CD4-positive, CD25-positive, alpha-beta regulatory T cell (primary cell): ENCODE measurements around the gene RBM33. TPM values are rescaled to one million over a fixed set of nuclear protein-coding genes. Genes with fewer than 3 reads are reported as not detected.

ENCODE experiments used
- ATAC-seq, 2 donors: fragments of 150-1000 bp; cut with Tn5 transposase; one replicate each; pipeline ENCODE4 v1.10.0; 2021; ENCODE audit warnings: low read depth in 2 of 2, moderate number of reproducible peaks in 2 of 2, moderate library complexity in 1 of 2
- DNase-seq, 3 donors: peaks; one replicate each; pipeline versions ENCODE4 v3.0.0 to v3.0.0-alpha.2; 2012 to 2022; ENCODE audit warnings: mixed read lengths in 1 of 3
- H3K27ac ChIP-seq: one replicate; pipeline ENCODE4 v1.7.0; 2013; ENCODE audit warnings: mild to moderate bottlenecking, low read length; ENCODE audit not compliant: insufficient read depth, poor library complexity, severe bottlenecking
- H3K27me3 ChIP-seq: one replicate; pipeline ENCODE4 v1.7.0; 2013; ENCODE audit warnings: low read length; ENCODE audit not compliant: control insufficient read depth, insufficient read depth
- H3K36me3 ChIP-seq: one replicate; pipeline ENCODE4 v1.7.0; 2013; ENCODE audit warnings: mild to moderate bottlenecking, low read length, moderate library complexity; ENCODE audit not compliant: control insufficient read depth, insufficient read depth
- H3K4me1 ChIP-seq: 2 replicates; pipeline ENCODE4 v1.7.0; 2013; ENCODE audit warnings: mild to moderate bottlenecking, low read length; ENCODE audit not compliant: insufficient read depth, control insufficient read depth, poor library complexity, severe bottlenecking
- H3K4me3 ChIP-seq: one replicate; pipeline ENCODE4 v1.7.0; 2013; ENCODE audit warnings: low read depth, mild to moderate bottlenecking, low read length, moderate library complexity
- H3K9me3 ChIP-seq, 2 experiments: 1 replicate in 1 of 2; 2 replicates in 1 of 2; pipeline ENCODE4 v1.7.0; 2013; ENCODE audit warnings: low read length in 2 of 2, mild to moderate bottlenecking in 1 of 2, moderate library complexity in 1 of 2; ENCODE audit not compliant: control insufficient read depth in 2 of 2
- H3K27ac Mint-ChIP-seq, 3 donors: one replicate each; pipeline ENCODE4 v1.8.0; 2020 to 2022; ENCODE audit warnings: mild to moderate bottlenecking in 3 of 3, mixed read lengths in 3 of 3, moderate library complexity in 2 of 3
- H3K27me3 Mint-ChIP-seq: one replicate; pipeline ENCODE4 v1.8.0; 2022; ENCODE audit warnings: mild to moderate bottlenecking, mixed read lengths
- H3K36me3 Mint-ChIP-seq: one replicate; pipeline ENCODE4 v1.8.0; 2020; ENCODE audit warnings: mixed read lengths
- H3K4me1 Mint-ChIP-seq, 4 donors: one replicate each; pipeline ENCODE4 v1.8.0; 2020 to 2022; ENCODE audit warnings: mixed read lengths in 4 of 4, mild to moderate bottlenecking in 1 of 4
- H3K4me3 Mint-ChIP-seq, 4 donors: one replicate each; pipeline ENCODE4 v1.8.0; 2020 to 2022; ENCODE audit warnings: mild to moderate bottlenecking in 4 of 4, mixed read lengths in 4 of 4, moderate library complexity in 3 of 4
- H3K9me3 Mint-ChIP-seq, 7 donors: one replicate each; pipeline ENCODE4 v1.8.0; 2020 to 2022; ENCODE audit warnings: mixed read lengths in 7 of 7, mild to moderate bottlenecking in 3 of 7, moderate library complexity in 2 of 7
- polyA plus RNA-seq, 4 donors: library from polyadenylated mRNA; unstranded; fragments of 300-500 nt; fragmentation: Illumina TruSeq; gene quantifications; one replicate each; pipeline ENCODE4 v1.2.3, GENCODE V29; 2021
- total RNA-seq: library from RNA; stranded (reverse); gene quantifications from one replicate; pipeline ENCODE4 v1.2.3, GENCODE V29; 2022

The RBM33 gene
- total and polyA plus RNA-seq, 5 donors from 2014 or later: 33.5 to 196 (median 36.8) TPM

DNA sequence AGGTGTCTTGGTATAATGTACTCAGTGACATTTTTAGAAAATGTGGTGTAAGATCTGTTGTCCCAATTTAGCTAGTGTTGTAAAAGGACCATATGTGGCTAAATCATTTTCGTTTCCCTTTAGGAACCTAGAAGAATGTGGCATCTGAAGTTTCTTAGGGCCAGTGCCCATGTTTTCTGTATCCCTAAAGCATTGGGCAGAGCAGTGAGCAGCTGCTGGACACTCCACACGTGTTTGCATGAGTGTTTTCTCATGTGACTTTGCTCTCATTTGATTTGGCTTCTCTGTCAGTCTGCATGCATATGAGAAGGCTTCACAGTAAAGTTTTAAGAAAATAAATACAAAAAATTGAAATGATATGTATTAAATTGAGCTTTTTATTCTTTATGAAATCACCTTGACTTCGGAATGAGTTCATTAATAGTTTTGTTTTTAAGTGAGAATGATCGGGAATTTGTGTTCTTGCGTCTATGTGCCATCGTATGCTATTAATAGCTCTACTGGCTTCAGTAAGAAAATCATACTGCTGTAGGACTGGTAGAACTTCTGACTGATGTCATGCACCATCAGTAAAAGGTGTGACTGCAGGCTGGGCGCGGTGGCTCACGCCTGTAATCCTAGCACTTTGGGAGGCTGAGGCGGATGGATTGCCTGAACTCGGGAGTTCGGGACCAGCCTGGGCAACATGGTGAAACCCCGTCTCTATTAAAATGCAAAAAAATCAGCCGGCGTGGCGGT, 61.3 kb downstream of the RBM33 start:
- Histone ChIP-seq H3K27me3 (no peaks in the 10 kb centered on the region), H3K36me3 (peaks cover 88% of the 10 kb centered on the region), H3K27ac (no peak overlapping the region), H3K4me3 (no peak overlapping the region), H3K4me1 (no peaks in the 10 kb centered on the region), H3K9me3 (no peaks in the 10 kb centered on the region)
- no peak for DNase-seq
- ATAC-seq: no peak
- Mint-ChIP-seq H3K27ac (peak overlapping the region in 1 of 3 donors; percentile 8), H3K27me3 (no peaks in the 10 kb centered on the region), H3K36me3 (peaks cover 36% of the 10 kb centered on the region), H3K4me3 (no peak overlapping the region), H3K9me3 (no peaks in the 10 kb centered on the region), H3K4me1 (peaks cover 8 to 22% (median 16%) of the 10 kb centered on the region in 4 donors)

DNA sequence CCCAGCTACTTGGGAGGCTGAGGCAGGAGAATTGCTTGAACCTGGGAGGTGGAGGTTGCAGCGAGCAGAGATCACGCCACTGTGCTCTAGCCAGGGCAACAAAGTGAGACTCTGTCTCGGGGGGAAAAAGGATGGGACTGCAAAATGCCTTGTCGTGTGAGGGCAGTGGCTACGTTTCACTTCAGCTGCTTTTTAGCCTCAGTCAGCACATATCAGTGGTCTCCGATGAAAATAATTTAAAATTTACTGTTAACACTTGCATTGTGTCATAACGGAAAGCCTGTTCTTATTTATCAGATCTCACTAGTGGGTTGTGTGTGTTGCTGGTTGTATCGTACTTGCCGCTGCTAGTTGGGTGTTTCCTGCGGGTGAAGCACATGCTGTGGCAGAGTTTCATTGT, 61.9 kb downstream of the RBM33 start:
- DNase-seq (no peak), ATAC-seq (no peak)
- Mint-ChIP-seq H3K9me3 (no peaks in the 10 kb centered on the region), H3K36me3 (peaks cover 41% of the 10 kb centered on the region), H3K27ac (peak overlapping the region in 1 of 3 donors; percentile 26), H3K4me1 (peaks cover 8 to 22% (median 17%) of the 10 kb centered on the region in 4 donors), H3K4me3 (no peak overlapping the region), H3K27me3 (no peaks in the 10 kb centered on the region)
- Histone ChIP-seq H3K27me3 (no peaks in the 10 kb centered on the region), H3K4me3 (no peak overlapping the region), H3K27ac (no peak overlapping the region), H3K9me3 (no peaks in the 10 kb centered on the region), H3K36me3 (peaks cover 88% of the 10 kb centered on the region), H3K4me1 (no peaks in the 10 kb centered on the region)

DNA sequence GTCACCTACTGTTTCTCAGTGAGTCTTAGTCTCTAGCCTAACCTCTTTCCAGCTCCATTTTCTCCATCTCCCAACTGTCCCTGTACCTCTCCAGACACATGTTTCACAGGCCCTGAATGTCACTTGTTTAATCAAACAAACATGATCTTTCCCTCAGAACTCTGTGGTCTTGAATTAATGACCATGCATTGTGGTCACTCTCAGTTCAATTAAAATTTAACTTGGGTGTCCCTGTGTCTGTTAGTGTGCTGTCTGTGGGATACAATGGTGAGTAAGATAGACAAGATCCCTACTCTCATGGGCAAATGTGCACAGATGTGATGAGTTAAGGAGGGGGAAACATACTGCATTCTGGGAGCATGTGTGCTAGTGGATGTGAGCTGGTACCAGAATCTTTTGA, 65.0 kb downstream of the RBM33 start:
- H3K4me3 Mint-ChIP-seq: no peak overlapping the region
- H3K36me3 Mint-ChIP-seq: peaks cover 43% of the 10 kb centered on the region
- no peak overlapping the region for H3K27ac Mint-ChIP-seq
- H3K27me3 ChIP-seq: no peaks in the 10 kb centered on the region
- H3K4me1 ChIP-seq: no peaks in the 10 kb centered on the region
- H3K27ac ChIP-seq: no peak overlapping the region
- H3K4me3 ChIP-seq: no peak overlapping the region
- H3K27me3 Mint-ChIP-seq: no peaks in the 10 kb centered on the region
- H3K36me3 ChIP-seq: peaks cover 87% of the 10 kb centered on the region
- H3K9me3 Mint-ChIP-seq: peaks cover 0 to 1% (median 0%) of the 10 kb centered on the region in 7 donors
- H3K9me3 ChIP-seq: no peaks in the 10 kb centered on the region
- H3K4me1 Mint-ChIP-seq: peaks cover 4 to 31% (median 12%) of the 10 kb centered on the region in 4 donors
- DNase-seq (no peak), ATAC-seq (no peak)

GRCh38 chr7:155710031-155710430, 65.6 kb downstream of the RBM33 start:
- Mint-ChIP-seq H3K27ac (no peak overlapping the region), H3K4me1 (peaks cover 4 to 36% (median 12%) of the 10 kb centered on the region in 4 donors), H3K27me3 (no peaks in the 10 kb centered on the region), H3K9me3 (peaks cover 0 to 1% (median 0%) of the 10 kb centered on the region in 7 donors), H3K4me3 (no peak overlapping the region), H3K36me3 (peaks cover 49% of the 10 kb centered on the region)
- Histone ChIP-seq H3K4me3 (no peak overlapping the region), H3K27ac (no peak overlapping the region), H3K27me3 (no peaks in the 10 kb centered on the region), H3K4me1 (no peaks in the 10 kb centered on the region), H3K36me3 (peaks cover 90% of the 10 kb centered on the region), H3K9me3 (no peaks in the 10 kb centered on the region)
- DNase-seq (no peak), ATAC-seq (no peak)

DNA sequence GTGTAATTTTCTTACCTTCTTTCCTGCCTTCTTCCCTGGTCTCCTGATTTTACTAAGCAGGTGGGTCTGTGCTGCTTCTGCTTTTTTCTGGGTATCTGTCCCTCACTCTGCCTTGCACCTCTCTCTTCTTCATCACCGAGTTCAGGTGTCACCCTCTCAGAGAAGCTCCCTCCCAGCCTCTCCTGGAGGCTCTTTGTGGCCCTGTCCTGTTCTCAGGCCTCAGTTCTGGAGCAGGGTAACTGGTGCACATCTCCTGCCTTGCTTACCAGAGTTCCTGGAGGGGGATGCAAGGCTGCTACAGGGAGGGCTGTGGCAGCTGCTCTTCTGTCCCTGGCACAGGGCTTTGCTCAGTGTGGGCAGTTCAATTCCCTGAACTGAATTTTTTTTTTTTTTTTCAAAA, 66.1 kb downstream of the RBM33 start:
- no peak overlapping the region for H3K27ac ChIP-seq
- peaks cover 4 to 40% (median 10%) of the 10 kb centered on the region in 4 donors for H3K4me1 Mint-ChIP-seq
- peaks cover 0 to 1% (median 0%) of the 10 kb centered on the region in 7 donors for H3K9me3 Mint-ChIP-seq

DNA sequence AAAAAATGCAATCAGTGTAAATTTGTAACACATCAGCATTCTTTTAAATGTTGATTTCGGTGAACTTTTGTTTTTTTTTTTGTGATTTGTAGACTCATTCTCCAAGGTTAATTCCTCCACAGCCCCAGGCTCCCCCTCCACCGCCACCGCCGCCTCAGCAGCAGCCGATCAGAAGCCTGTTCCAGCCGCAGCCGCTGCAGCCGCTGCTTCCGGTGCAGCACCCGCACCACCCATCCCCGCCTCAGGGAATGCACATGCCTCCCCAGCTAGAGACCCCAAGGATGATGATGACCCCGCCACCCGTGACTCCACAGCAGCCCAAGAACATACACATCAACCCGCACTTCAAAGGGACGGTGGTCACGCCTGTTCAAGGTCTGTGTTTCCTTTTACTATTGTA, 66.6 kb downstream of the RBM33 start:
- H3K9me3 ChIP-seq: no peaks in the 10 kb centered on the region
- Mint-ChIP-seq H3K27ac (no peak overlapping the region), H3K27me3 (no peaks in the 10 kb centered on the region), H3K4me1 (peaks cover 4 to 40% (median 10%) of the 10 kb centered on the region in 4 donors), H3K9me3 (peaks cover 0 to 1% (median 0%) of the 10 kb centered on the region in 7 donors), H3K36me3 (peaks cover 46% of the 10 kb centered on the region), H3K4me3 (no peak overlapping the region)
- no peak for DNase-seq
- no peak overlapping the region for H3K4me3 ChIP-seq
- H3K27me3 ChIP-seq: no peaks in the 10 kb centered on the region
- peaks cover 92% of the 10 kb centered on the region for H3K36me3 ChIP-seq
- ATAC-seq: no peak
- H3K4me1 ChIP-seq: no peaks in the 10 kb centered on the region
- H3K27ac ChIP-seq: no peak overlapping the region

More for the DNA sequence above, 66.1 kb downstream of the RBM33 start:
- Mint-ChIP-seq H3K4me3 (no peak overlapping the region), H3K36me3 (peaks cover 47% of the 10 kb centered on the region), H3K27ac (no peak overlapping the region), H3K27me3 (no peaks in the 10 kb centered on the region)
- Histone ChIP-seq H3K36me3 (peaks cover 92% of the 10 kb centered on the region), H3K9me3 (no peaks in the 10 kb centered on the region), H3K4me3 (no peak overlapping the region), H3K27me3 (no peaks in the 10 kb centered on the region), H3K4me1 (no peaks in the 10 kb centered on the region)
- DNase-seq: no peak
- ATAC-seq: no peak

DNA sequence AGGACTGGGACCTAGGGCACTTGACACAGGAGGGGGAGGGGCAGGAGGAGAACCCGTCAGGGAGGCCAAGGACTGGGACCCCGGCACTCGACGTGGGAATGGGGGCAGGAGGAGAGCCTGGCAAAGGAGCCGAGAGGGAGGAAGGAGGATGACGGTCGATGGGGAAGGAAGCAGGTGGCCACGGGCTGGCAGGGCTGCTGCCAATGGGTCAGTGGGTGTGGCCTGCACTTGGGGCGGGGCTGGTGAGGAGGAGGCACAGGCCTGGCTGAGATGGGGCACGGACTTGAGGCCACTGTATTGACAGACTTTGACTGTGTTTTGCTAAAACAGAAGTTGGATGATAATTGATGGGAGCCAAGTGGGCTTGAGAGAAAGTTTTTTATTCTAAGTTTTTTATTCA, 68.9 kb downstream of the RBM33 start:
- Histone ChIP-seq H3K9me3 (no peaks in the 10 kb centered on the region), H3K27me3 (no peaks in the 10 kb centered on the region), H3K36me3 (peaks cover 90% of the 10 kb centered on the region), H3K27ac (no peak overlapping the region), H3K4me1 (no peaks in the 10 kb centered on the region), H3K4me3 (no peak overlapping the region)
- H3K4me3 Mint-ChIP-seq: peak overlapping the region in 1 of 4 donors; percentile 10
- DNase-seq: no peak
- H3K4me1 Mint-ChIP-seq: peaks cover 4 to 53% (median 13%) of the 10 kb centered on the region in 4 donors
- ATAC-seq: no peak
- peaks cover 42% of the 10 kb centered on the region for H3K36me3 Mint-ChIP-seq
- peak overlapping the region; percentile 66 to 86 (median 67) for H3K27ac Mint-ChIP-seq
- H3K9me3 Mint-ChIP-seq: peaks cover 0 to 1% (median 0%) of the 10 kb centered on the region in 7 donors
- H3K27me3 Mint-ChIP-seq: no peaks in the 10 kb centered on the region

- Mint-ChIP-seq H3K27ac (peak overlapping the region; percentile 52 to 86 (median 78)), H3K4me3 (no peak overlapping the region)
Measured at GRCh38 chr7:155714702-155715101, 70.2 kb downstream of the RBM33 start.

More at GRCh38 chr7:155714702-155715101, 70.2 kb downstream of the RBM33 start:
- Mint-ChIP-seq H3K36me3 (peaks cover 45% of the 10 kb centered on the region), H3K4me1 (peaks cover 4 to 55% (median 17%) of the 10 kb centered on the region in 4 donors), H3K9me3 (peaks cover 0 to 1% (median 0%) of the 10 kb centered on the region in 7 donors), H3K27me3 (no peaks in the 10 kb centered on the region)
- no peaks in the 10 kb centered on the region for H3K9me3 ChIP-seq
- H3K27me3 ChIP-seq: no peaks in the 10 kb centered on the region
- H3K4me3 ChIP-seq: no peak overlapping the region
- H3K36me3 ChIP-seq: peaks cover 90% of the 10 kb centered on the region
- no peak for ATAC-seq
- H3K27ac ChIP-seq: no peak overlapping the region
- no peaks in the 10 kb centered on the region for H3K4me1 ChIP-seq
- no peak for DNase-seq
